ENCODE results near the gene DLX5.

The DLX5 gene

DNA sequence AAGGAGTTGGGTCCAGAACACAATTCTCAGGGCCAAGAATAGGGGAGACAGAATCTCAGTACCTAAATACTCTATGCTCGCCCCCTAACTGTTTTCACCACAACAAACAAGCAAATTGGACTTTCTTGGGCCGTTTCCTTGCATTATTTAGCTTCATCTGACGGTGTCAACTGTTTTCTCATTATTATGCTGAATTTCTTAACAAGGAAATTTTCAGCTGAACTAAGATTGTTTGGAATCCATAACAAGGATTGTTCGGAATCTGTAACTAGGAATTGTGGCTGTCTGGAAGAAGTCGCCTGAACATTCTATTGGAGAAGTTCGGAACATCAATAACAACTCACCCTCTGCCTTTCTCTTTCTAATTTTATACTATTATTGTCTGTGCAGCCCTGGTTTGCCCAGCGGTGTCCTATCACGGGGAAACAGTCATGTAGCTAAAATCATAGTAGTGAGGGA is 34.7 kb downstream of the DLX5 start:
- no peak for DNase-seq (ENCODE audit: low spot score)

DNA sequence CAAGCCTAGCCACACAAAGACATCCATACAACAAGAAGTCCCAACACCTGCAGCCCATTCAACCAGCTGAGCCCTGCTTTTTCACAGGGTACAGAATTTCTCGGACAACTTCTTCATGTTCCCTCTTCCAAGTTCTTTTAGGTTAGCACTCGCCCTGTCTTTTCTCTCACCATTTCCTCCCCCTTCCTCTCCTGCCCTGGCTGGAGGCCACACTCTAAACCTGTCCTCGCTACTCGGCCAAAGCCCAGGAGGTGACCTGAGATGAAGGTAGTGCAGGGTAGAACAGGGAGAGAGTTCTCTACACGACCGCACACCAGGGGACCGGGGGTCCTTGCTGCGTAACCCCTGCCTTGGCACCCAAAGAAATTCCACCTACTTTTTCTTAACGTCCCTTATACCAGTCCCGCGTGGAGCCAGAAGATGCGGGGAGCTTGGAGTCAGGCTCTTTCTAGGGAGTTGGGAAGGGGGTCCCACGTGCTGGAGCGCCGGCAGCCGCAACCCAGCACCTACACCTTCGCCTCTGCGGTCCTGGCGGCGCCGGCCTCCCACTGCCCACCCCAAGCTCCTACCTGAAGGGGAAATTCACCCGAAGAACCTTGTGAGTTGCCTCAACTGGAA is 35.3 kb downstream of the DLX5 start:
- no peak for DNase-seq (ENCODE audit: low spot score)

DNA sequence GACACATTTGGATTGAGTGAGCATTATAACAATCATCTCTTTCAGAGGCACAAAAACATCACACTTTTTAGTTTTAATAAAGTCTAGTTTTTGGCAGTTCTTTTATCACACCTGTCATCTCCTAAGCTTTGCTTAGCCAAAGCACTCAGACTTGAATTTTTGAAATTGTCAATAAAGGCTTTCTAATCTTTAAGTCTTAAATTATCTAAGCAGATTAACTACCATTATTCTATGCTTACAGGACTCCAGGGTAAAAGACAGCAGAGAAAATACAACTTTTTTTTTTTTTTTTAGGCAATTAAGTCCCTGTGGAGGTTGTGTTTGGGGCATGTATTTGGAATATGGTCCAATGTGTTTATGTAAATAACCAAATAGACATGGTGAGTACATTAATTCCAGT is 36.9 kb downstream of the DLX5 start:
- no peak for DNase-seq (ENCODE audit: low spot score)

DNA sequence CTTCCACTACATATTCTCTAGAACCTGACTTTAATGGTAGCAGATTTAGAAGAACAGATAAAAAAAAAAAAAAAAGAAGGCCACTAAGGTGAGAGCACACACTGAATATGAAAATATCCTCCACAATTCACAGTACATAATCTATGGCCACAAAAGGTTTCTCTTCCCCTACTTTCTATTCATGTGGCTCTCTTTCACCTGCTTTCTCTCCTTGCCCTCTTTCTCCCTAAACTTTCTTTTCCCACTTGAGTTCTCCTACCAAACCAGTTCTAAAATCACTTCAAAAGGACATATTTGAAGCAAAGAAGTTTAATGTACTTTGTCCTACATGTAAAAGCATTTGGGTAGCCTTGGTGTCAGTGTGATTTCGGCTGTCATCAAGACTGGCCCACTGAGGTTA is 37.7 kb downstream of the DLX5 start:
- no peak for DNase-seq (ENCODE audit: low spot score)

DNA sequence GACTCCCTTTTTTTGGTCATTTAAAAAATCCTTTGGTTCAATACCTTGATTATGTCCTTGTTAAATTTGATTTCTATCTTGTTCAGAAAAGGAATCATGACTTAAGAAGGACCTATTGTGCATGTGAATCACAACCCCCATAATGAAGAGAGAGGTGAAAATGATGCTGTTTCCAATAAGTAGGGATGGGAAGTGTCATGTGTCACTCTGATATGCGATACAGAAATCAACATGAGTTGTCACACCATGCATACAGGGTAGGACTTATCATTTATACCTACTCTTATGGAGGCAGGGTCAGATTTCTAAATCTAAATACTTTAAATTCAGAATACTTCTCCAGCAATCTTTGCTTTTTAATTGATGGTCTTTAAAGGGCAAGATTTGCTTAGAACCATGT is 38.6 kb downstream of the DLX5 start:
- DNase-seq (ENCODE audit: low spot score): no peak

DNA sequence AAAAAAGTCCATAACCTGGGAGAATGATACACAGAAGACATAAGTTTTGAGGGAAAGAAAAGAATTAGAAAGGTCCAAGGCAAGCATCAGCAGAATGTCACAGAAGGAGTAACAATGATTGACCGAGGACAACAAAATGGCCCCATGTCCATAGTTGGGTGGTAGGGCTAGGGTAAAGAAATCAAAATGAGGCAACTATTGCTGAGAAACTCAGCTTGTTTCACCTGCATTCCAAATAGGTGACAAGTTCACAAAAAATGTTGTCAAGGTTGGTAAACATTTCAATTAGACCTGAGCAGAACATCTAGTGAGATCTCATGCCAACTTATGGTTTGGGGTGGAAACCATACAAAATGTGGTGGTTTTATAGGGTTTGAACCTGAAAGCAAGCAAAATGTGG is 42.0 kb downstream of the DLX5 start:
- DNase-seq (ENCODE audit: low spot score): no peak

DNA sequence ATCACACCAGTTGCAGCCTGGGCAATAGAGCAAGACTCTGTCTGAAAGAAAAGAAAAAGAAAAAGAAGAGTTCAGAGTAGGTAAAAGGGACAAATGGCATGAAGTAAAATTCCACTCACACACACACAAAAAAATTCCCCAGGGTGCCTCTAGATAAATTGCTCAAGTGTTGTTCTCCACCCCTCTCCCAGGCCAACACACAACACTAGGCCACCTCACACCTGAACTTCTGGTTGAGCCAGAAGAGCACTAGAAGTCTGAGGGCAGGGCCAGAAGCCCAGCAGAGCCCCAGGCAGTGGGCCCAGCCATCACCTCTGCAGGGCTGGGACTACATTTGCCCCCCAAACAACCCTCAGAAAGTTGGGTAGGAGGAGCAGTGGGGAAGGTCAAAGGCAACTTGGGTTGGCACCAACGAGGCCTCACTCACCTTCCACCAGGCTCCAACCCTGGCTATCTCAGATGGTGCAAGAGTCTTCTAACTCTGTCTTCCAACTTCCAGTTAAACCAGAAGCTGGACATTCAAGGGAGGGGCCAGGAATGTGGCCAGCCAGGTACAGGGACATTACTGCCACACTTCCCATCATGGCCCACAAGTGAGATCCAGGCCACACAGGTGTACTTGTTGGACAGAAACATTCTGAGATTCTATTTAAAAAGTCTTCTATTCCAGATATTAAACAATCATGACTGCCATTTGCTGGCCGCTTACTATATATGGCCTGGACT is 44.9 kb downstream of the DLX5 start:
- DNase-seq (ENCODE audit: low spot score): no peak

DNA sequence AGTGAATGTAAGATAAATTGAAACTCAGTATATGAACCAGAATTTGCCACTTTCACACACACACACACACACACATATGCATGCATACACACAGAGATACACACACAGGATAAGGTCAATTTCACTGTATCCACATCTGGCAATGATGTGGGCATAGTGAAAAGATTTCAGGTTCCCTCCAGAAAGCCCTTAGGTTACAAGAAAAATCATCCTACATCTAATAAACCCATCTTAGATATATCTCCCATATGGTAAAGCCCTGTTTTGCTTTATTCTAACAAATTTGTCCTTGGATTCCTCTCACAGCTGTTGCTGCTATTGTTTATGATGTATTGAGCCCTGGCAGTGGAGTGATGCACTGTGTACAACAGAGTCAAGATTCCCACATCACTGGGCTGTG is 47.2 kb downstream of the DLX5 start:
- DNase-seq (ENCODE audit: low spot score): no peak

DNA sequence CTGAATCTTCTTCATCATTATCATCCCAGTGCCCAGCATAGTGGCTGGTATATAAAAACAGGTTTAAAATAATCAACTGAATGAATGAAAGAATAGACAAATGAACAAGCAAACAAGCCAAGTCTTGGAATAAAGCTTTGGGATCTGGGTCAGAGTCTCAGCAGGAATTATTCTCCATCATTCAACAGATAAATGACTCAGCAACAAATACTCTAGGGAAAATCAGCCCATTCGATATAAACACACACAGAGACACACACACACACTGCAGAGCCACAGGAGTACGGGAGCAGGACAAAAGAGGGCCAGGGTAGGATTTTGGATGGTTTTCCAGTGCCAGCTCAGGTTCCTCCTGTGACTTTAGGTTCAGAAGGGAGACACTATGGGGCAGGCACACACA is 48.5 kb downstream of the DLX5 start:
- no peak for DNase-seq (ENCODE audit: low spot score)

DNA sequence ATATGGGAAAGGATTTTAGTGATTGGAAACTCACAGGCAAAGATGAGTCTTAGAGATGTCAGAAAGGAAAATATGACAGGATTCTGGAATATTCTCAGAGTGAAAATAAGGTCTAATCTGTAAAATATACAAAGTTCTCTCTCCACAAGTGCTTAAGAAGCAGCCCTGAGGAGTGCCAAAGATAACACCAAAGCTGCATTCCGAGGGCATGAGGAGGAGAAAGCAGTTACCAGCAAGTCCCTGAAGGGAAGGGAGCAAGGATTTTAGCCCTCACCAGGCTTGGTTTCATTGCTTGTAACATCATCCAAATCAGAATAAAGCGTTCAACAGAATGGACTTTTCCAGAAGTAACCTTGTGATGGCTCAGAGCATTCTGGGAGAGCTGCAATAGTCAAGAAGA is 50.6 kb downstream of the DLX5 start:
- no peak for DNase-seq (ENCODE audit: low spot score)

DNA sequence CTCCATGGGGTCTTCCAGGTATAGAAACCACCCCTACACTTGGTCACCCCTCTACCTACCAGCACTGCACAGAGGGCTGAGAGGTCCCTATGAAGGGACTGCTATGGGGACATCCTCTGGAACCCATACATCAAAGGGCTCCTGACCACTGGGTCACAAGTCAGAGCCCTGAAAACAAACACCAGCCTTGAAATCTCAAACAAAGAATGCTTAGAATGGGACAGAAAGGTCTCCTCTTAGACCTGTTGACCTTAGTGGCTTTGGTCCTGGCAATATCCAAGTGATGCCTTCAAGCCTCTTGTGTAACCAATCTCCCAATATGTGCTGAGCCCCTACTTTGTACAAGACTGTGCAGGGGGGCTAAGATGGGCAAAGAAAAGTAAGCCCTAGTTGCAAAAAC is 53.9 kb downstream of the DLX5 start:
- no peak for DNase-seq (ENCODE audit: low spot score)

Data from pons (tissue), 1 donor.